GM19328 (cell line): ENCODE data around the gene CALD1.
"Not testable (repeated sequence)": the region's sequence is repeated elsewhere in the genome, so short reads cannot be mapped to it uniquely, and the experiment has no call there.

ENCODE experiments used
- ATAC-seq: cut with Tn5 transposase; IDR thresholded peaks from one replicate; pipeline ENCODE4 v1.9.1; 2021; ENCODE audit warnings: mild to moderate bottlenecking, moderate library complexity; ENCODE audit not compliant: unreplicated experiment

The CALD1 gene

GRCh38 chr7:134942690-134943466 is 163.4 kb downstream of the CALD1 start:
- no peak for ATAC-seq

GRCh38 chr7:134943785-134944400 is 164.5 kb downstream of the CALD1 start:
- ATAC-seq: no peak

GRCh38 chr7:134945691-134946090 is 166.3 kb downstream of the CALD1 start:
- ATAC-seq: no peak

- no peak for ATAC-seq
These were observed 166.8 kb downstream of the CALD1 start for GRCh38 chr7:134946260-134946659.

GRCh38 chr7:134947329-134947728 is 167.9 kb downstream of the CALD1 start:
- ATAC-seq: no peak

- no peak for ATAC-seq
These were observed 168.4 kb downstream of the CALD1 start for GRCh38 chr7:134947831-134948230.

GRCh38 chr7:134948246-134948645 is 168.8 kb downstream of the CALD1 start:
- no peak for ATAC-seq

- ATAC-seq: no peak
These were observed 169.3 kb downstream of the CALD1 start for GRCh38 chr7:134948736-134949135.

- no peak for ATAC-seq
These were observed 169.7 kb downstream of the CALD1 start for GRCh38 chr7:134949171-134949570.

GRCh38 chr7:134954197-134955082 is 175.0 kb downstream of the CALD1 start:
- ATAC-seq: no peak

GRCh38 chr7:134957005-134957404 is 177.6 kb downstream of the CALD1 start:
- no peak for ATAC-seq

- ATAC-seq: no peak
These were observed 180.4 kb downstream of the CALD1 start for GRCh38 chr7:134959810-134960209.

GRCh38 chr7:134962270-134962780 is 182.9 kb downstream of the CALD1 start:
- ATAC-seq: no peak

GRCh38 chr7:134963036-134963435 is 183.6 kb downstream of the CALD1 start:
- no peak for ATAC-seq

- ATAC-seq: no peak
These were observed 187.3 kb downstream of the CALD1 start for GRCh38 chr7:134966691-134967090.

GRCh38 chr7:134968110-134968509 is 188.7 kb downstream of the CALD1 start:
- no peak for ATAC-seq

- ATAC-seq: not testable (repeated sequence)
These were observed 202.2 kb downstream of the CALD1 start for GRCh38 chr7:134981645-134982044.

- peak; percentile 45 for ATAC-seq
These were observed 206.5 kb downstream of the CALD1 start for GRCh38 chr7:134985894-134986362.

- ATAC-seq: peak; percentile 92
These were observed 207.2 kb downstream of the CALD1 start, which contains the start of gene AGBL3 for GRCh38 chr7:134986363-134987251. Gene AGBL3 (plus strand): TSS chr7:134986508. CDS start chr7:134987934, 1,426 bp downstream.

GRCh38 chr7:134988161-134988560 is 208.7 kb downstream of the CALD1 start:
- no peak for ATAC-seq
